Esophagus squamous epithelium (tissue), 5 donors: ENCODE measurements around the gene HTR3B. TPM values are rescaled to one million over a fixed set of nuclear protein-coding genes. Genes with fewer than 3 reads are reported as not detected.

Experiments used
- DNase-seq: peaks from one replicate; lab custom pipeline; 2025; lab: John Stamatoyannopoulos, UW
- H3K27ac ChIP-seq, 4 donors: fragments of 200-600 bp; sonication (generic); one replicate each; pipeline ENCODE4 v1.5.1; 2016 to 2019; ENCODE audit warnings: mild to moderate bottlenecking in 1 of 4
- H3K27me3 ChIP-seq, 4 donors: fragments of 200-600 bp; sonication (generic); 1 replicate in 3 of 4; 2 replicates in 1 of 4; pipeline versions ENCODE4 v1.5.1 to v1.6.0; 2017 to 2021; ENCODE audit warnings: antibody characterized with exemption in 1 of 4
- H3K36me3 ChIP-seq, 3 donors: fragments of 200-600 bp; sonication (generic); one replicate each; pipeline ENCODE4 v1.5.1; 2016 to 2019
- H3K4me1 ChIP-seq, 3 donors: fragments of 200-600 bp; sonication (generic); one replicate each; pipeline ENCODE4 v1.5.1; 2017 to 2019
- H3K4me3 ChIP-seq, 4 donors: fragments of 200-600 bp; sonication (generic); 1 replicate in 3 of 4; 2 replicates in 1 of 4; pipeline ENCODE4 v1.5.1; 2016 to 2019; ENCODE audit warnings: mild to moderate bottlenecking in 2 of 4, moderate library complexity in 1 of 4
- H3K9me3 ChIP-seq, 3 donors: fragments of 200-600 bp; sonication (generic); one replicate each; pipeline ENCODE4 v1.5.1; 2016 to 2019
- CTCF ChIP-seq, 6 experiments: fragments of 450-650 bp in 4 of 6; fragments of 200-600 bp in 2 of 6; sonication (generic) in 2 of 6; IDR thresholded peaks; one replicate each; pipeline ENCODE4 v1.5.1; 2016 to 2019; ENCODE audit warnings: antibody characterized with exemption in 6 of 6, mild to moderate bottlenecking in 4 of 6, moderate library complexity in 4 of 6
- POLR2A ChIP-seq, 4 donors: fragments of 450-650 bp; IDR thresholded peaks; one replicate each; pipeline ENCODE4 v1.6.1; 2017; ENCODE audit warnings: antibody characterized with exemption in 4 of 4, mild to moderate bottlenecking in 4 of 4, moderate library complexity in 3 of 4
- WGBS, 2 donors: methylation state at CpG; one replicate each; pipeline ENCODE4 v1.1.5; 2018; 5-methylcytosine and 5-hydroxymethylcytosine counted together
- intact Hi-C: fragments of 100-400 bp; cut with DNase I; formaldehyde crosslinking; loops from one replicate; pipeline ENCODE4 v1.15.0; 2022
- total RNA-seq, 4 donors: library from RNA; depleted of rRNA; stranded (reverse); fragments of >200 nt; gene quantifications; one replicate each; pipeline ENCODE4 v1.1.0, GENCODE V29; 2016
- donor health status: DM: yes; HTN: yes; CAD: no.

Gene HTR3B
- total RNA-seq, 4 donors from 2014 or later = 0.15 to 0.64 (median 0.19) TPM; not detected in 1

GRCh38 chr11:113980785-113981184 is 76.2 kb downstream of the HTR3B start:
- Histone ChIP-seq H3K4me3 (no peak overlapping the region), H3K36me3 (no peaks in the 10 kb centered on the region), H3K27ac (no peak overlapping the region), H3K27me3 (peaks cover 0 to 45% (median 0%) of the 10 kb centered on the region in 4 donors), H3K9me3 (no peaks in the 10 kb centered on the region), H3K4me1 (no peaks in the 10 kb centered on the region)
- DNase-seq = no peak
- intact Hi-C loops = no loop called here
- TF ChIP-seq POLR2A (IDR thresholded peaks at IDR 0.05) = no peak
- TF ChIP-seq CTCF (IDR thresholded peaks at IDR 0.05) = no peak
- 61 to 65% methylated on average over 6 of the region's 6 CpGs for WGBS, 2 donors

GRCh38 chr11:113982306-113982705 is 77.7 kb downstream of the HTR3B start:
- DNase-seq = no peak
- Histone ChIP-seq H3K36me3 (no peaks in the 10 kb centered on the region), H3K9me3 (no peaks in the 10 kb centered on the region), H3K4me1 (no peaks in the 10 kb centered on the region), H3K27me3 (peaks cover 0 to 57% (median 0%) of the 10 kb centered on the region in 4 donors), H3K4me3 (no peak overlapping the region), H3K27ac (no peak overlapping the region)
- no peak for TF ChIP-seq CTCF (IDR thresholded peaks at IDR 0.05)
- TF ChIP-seq POLR2A (IDR thresholded peaks at IDR 0.05) = no peak
- intact Hi-C loops = no loop called here

GRCh38 chr11:113984781-113985180 is 80.2 kb downstream of the HTR3B start:
- intact Hi-C loops = no loop called here
- Histone ChIP-seq H3K4me3 (no peak overlapping the region), H3K27me3 (peaks cover 0 to 51% (median 0%) of the 10 kb centered on the region in 4 donors), H3K9me3 (no peaks in the 10 kb centered on the region), H3K36me3 (no peaks in the 10 kb centered on the region), H3K4me1 (no peaks in the 10 kb centered on the region), H3K27ac (no peak overlapping the region)
- DNase-seq = no peak
- 58 to 76% methylated on average over 3 to 6 of the region's 6 CpGs for WGBS, 2 donors
- TF ChIP-seq CTCF (IDR thresholded peaks at IDR 0.05) = no peak
- no peak for TF ChIP-seq POLR2A (IDR thresholded peaks at IDR 0.05)

- Histone ChIP-seq H3K9me3 (no peaks in the 10 kb centered on the region), H3K4me3 (no peak overlapping the region), H3K27ac (no peak overlapping the region), H3K36me3 (no peaks in the 10 kb centered on the region), H3K4me1 (no peaks in the 10 kb centered on the region), H3K27me3 (peaks cover 0 to 47% (median 0%) of the 10 kb centered on the region in 4 donors)
- DNase-seq = no peak
- WGBS, 2 donors = 59 to 85% methylated on average over 4 of the region's 4 CpGs
- no peak for TF ChIP-seq POLR2A (IDR thresholded peaks at IDR 0.05)
- no peak for TF ChIP-seq CTCF (IDR thresholded peaks at IDR 0.05)
- intact Hi-C loops = no loop called here
Measured at GRCh38 chr11:113985906-113986305, 81.3 kb downstream of the HTR3B start.

GRCh38 chr11:113986351-113987140 is 82.0 kb downstream of the HTR3B start:
- WGBS, 2 donors = 82 to 89% methylated on average over 10 to 16 of the region's 18 CpGs
- Histone ChIP-seq H3K27me3 (peaks cover 0 to 51% (median 0%) of the 10 kb centered on the region in 4 donors), H3K4me1 (no peaks in the 10 kb centered on the region), H3K27ac (no peak overlapping the region), H3K9me3 (no peaks in the 10 kb centered on the region), H3K36me3 (no peaks in the 10 kb centered on the region), H3K4me3 (no peak overlapping the region)
- DNase-seq = no peak
- intact Hi-C loops = no loop called here
- TF ChIP-seq POLR2A (IDR thresholded peaks at IDR 0.05) (no peak), CTCF (IDR thresholded peaks at IDR 0.05) (no peak)
